WTC11 (cell line): ENCODE results near the gene ESPN. TPM values are rescaled to one million over a fixed set of nuclear protein-coding genes. Genes with fewer than 3 reads are reported as not detected.
A peak's percentile ranks its signal among the peaks of the same experiment; 100 is the strongest.

Experiments
- ATAC-seq: fragments of 200-7000 bp; cut with Tn5 transposase; 2 replicates; pipeline ENCODE4 v1.10.0; 2021; ENCODE audit warnings: mild to moderate bottlenecking, moderate library complexity
- CTCF ChIA-PET: fragments of 300-600 bp; sonication (Branson Sonifier 250); formaldehyde crosslinking; loops from one replicate; lab custom pipeline; 2021; ENCODE audit warnings: antibody characterized with exemption; lab: Charles Lee
- POLR2A ChIA-PET: fragments of 350-600 bp; sonication (Branson Sonifier 250); formaldehyde crosslinking; loops from one replicate; lab custom pipeline; 2021; ENCODE audit warnings: antibody characterized with exemption; lab: Charles Lee
- DNase-seq: peaks from one replicate; pipeline ENCODE4 v3.0.0; 2021; ENCODE audit warnings: low spot score
- H3K27ac Mint-ChIP-seq: 2 replicates; pipeline ENCODE4 v1.8.0; 2021; ENCODE audit warnings: mixed read lengths
- H3K27me3 Mint-ChIP-seq: 2 replicates; pipeline ENCODE4 v1.8.0; 2021; ENCODE audit warnings: low read depth, mild to moderate bottlenecking, moderate library complexity, mixed read lengths
- H3K36me3 Mint-ChIP-seq: 2 replicates; pipeline ENCODE4 v1.8.0; 2021; ENCODE audit warnings: mixed read lengths
- H3K4me1 Mint-ChIP-seq: 2 replicates; pipeline ENCODE4 v1.8.0; 2022; ENCODE audit warnings: mixed read lengths
- H3K4me3 Mint-ChIP-seq: 2 replicates; pipeline ENCODE4 v1.8.0; 2021; ENCODE audit warnings: mild to moderate bottlenecking, moderate library complexity, mixed read lengths
- H3K9me3 Mint-ChIP-seq: 2 replicates; pipeline ENCODE4 v1.8.0; 2021; ENCODE audit warnings: mixed read lengths
- ATF2 ChIP-seq: sonication (generic); formaldehyde crosslinking; IDR thresholded peaks from 2 replicates; pipeline ENCODE4 v1.8.1; 2022; ENCODE audit warnings: low read depth, missing genetic modification reagents, borderline replicate concordance
- FOXP1 ChIP-seq: sonication (generic); formaldehyde crosslinking; IDR thresholded peaks from 2 replicates; pipeline ENCODE4 v1.8.0; 2022; ENCODE audit warnings: missing genetic modification reagents, mild to moderate bottlenecking, moderate library complexity, borderline replicate concordance
- GTF2I ChIP-seq: fragments of 250-450 bp; sonication (Bioruptor Pico); conservative IDR thresholded peaks from 2 replicates; pipeline ENCODE4 v1.4.0; 2021; ENCODE audit warnings: mild to moderate bottlenecking
- IRF2 ChIP-seq: sonication (generic); formaldehyde crosslinking; IDR thresholded peaks from 2 replicates; pipeline ENCODE4 v1.8.0; 2022; ENCODE audit warnings: low read depth, missing genetic modification reagents, borderline replicate concordance
- MYBL2 ChIP-seq: sonication (generic); formaldehyde crosslinking; IDR thresholded peaks from 2 replicates; pipeline ENCODE4 v1.8.1; 2023; ENCODE audit warnings: mild to moderate bottlenecking, moderate library complexity, missing genetic modification reagents
- NFE2L1 ChIP-seq: sonication (generic); formaldehyde crosslinking; IDR thresholded peaks from 2 replicates; pipeline ENCODE4 v1.8.1; 2023; ENCODE audit warnings: missing genetic modification reagents
- NR2C2 ChIP-seq: sonication (generic); formaldehyde crosslinking; IDR thresholded peaks from 2 replicates; pipeline ENCODE4 v1.8.0; 2022; ENCODE audit warnings: mild to moderate bottlenecking, missing genetic modification reagents
- NR3C1 ChIP-seq: sonication (generic); formaldehyde crosslinking; conservative IDR thresholded peaks from 2 replicates; pipeline ENCODE4 v1.8.1; 2023; ENCODE audit warnings: low read depth, mild to moderate bottlenecking, missing genetic modification reagents
- OVOL2 ChIP-seq: fragments of 250-450 bp; sonication (Bioruptor Pico); IDR thresholded peaks from 2 replicates; pipeline ENCODE4 v1.9.0; 2021; ENCODE audit warnings: mild to moderate bottlenecking, borderline replicate concordance
- TCF7 ChIP-seq: sonication (generic); formaldehyde crosslinking; IDR thresholded peaks from 2 replicates; pipeline ENCODE4 v1.8.0; 2022; ENCODE audit warnings: mild to moderate bottlenecking, low read depth, missing genetic modification reagents, moderate library complexity
- TEAD1 ChIP-seq: sonication (generic); formaldehyde crosslinking; IDR thresholded peaks from 2 replicates; pipeline ENCODE4 v1.8.0; 2022; ENCODE audit warnings: mild to moderate bottlenecking, missing genetic modification reagents
- ZNF121 ChIP-seq: sonication (generic); formaldehyde crosslinking; IDR thresholded peaks from 2 replicates; pipeline ENCODE4 v1.8.0; 2023; ENCODE audit warnings: missing genetic modification reagents
- ZSCAN18 ChIP-seq: fragments of 250-450 bp; sonication (Bioruptor Pico); IDR thresholded peaks from 2 replicates; pipeline ENCODE4 v2.1.2; 2022; ENCODE audit warnings: mild to moderate bottlenecking, moderate library complexity
- total RNA-seq: library from RNA; stranded (reverse); gene quantifications from 3 replicates; pipeline ENCODE4 v1.2.3, GENCODE V29; 2021
- TF ChIP-seq, protein P1 (sequence below): sonication (generic); formaldehyde crosslinking; IDR thresholded peaks from 2 replicates; pipeline ENCODE4 v1.8.0; 2023; ENCODE audit warnings: missing genetic modification reagents, mild to moderate bottlenecking, borderline replicate concordance
- TF ChIP-seq, protein P2 (sequence below): fragments of 250-450 bp; sonication (Bioruptor Pico); IDR thresholded peaks from 2 replicates; pipeline ENCODE4 v1.9.0; 2021; ENCODE audit warnings: mild to moderate bottlenecking
- TF ChIP-seq, protein P3 (sequence below): sonication (generic); formaldehyde crosslinking; IDR thresholded peaks from 2 replicates; pipeline ENCODE4 v1.8.0; 2022; ENCODE audit warnings: mild to moderate bottlenecking, missing genetic modification reagents
- TF ChIP-seq, protein P4 (sequence below): sonication (generic); formaldehyde crosslinking; IDR thresholded peaks from 2 replicates; pipeline ENCODE4 v1.8.1; 2022; ENCODE audit warnings: mild to moderate bottlenecking, moderate library complexity, missing genetic modification reagents
- TF ChIP-seq, protein P5 (sequence below): sonication (generic); formaldehyde crosslinking; IDR thresholded peaks from 2 replicates; pipeline ENCODE4 v1.8.1; 2022; ENCODE audit warnings: missing genetic modification reagents, borderline replicate concordance
- TF ChIP-seq, protein P6 (sequence below): sonication (generic); formaldehyde crosslinking; IDR thresholded peaks from 2 replicates; pipeline ENCODE4 v1.8.0; 2022; ENCODE audit warnings: mild to moderate bottlenecking, missing genetic modification reagents

The ESPN gene
- total RNA-seq, 1 experiment from 2014 or later = 46.1 TPM

- TF ChIP-seq, protein P1, sequence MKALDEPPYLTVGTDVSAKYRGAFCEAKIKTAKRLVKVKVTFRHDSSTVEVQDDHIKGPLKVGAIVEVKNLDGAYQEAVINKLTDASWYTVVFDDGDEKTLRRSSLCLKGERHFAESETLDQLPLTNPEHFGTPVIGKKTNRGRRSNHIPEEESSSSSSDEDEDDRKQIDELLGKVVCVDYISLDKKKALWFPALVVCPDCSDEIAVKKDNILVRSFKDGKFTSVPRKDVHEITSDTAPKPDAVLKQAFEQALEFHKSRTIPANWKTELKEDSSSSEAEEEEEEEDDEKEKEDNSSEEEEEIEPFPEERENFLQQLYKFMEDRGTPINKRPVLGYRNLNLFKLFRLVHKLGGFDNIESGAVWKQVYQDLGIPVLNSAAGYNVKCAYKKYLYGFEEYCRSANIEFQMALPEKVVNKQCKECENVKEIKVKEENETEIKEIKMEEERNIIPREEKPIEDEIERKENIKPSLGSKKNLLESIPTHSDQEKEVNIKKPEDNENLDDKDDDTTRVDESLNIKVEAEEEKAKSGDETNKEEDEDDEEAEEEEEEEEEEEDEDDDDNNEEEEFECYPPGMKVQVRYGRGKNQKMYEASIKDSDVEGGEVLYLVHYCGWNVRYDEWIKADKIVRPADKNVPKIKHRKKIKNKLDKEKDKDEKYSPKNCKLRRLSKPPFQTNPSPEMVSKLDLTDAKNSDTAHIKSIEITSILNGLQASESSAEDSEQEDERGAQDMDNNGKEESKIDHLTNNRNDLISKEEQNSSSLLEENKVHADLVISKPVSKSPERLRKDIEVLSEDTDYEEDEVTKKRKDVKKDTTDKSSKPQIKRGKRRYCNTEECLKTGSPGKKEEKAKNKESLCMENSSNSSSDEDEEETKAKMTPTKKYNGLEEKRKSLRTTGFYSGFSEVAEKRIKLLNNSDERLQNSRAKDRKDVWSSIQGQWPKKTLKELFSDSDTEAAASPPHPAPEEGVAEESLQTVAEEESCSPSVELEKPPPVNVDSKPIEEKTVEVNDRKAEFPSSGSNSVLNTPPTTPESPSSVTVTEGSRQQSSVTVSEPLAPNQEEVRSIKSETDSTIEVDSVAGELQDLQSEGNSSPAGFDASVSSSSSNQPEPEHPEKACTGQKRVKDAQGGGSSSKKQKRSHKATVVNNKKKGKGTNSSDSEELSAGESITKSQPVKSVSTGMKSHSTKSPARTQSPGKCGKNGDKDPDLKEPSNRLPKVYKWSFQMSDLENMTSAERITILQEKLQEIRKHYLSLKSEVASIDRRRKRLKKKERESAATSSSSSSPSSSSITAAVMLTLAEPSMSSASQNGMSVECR = no peak
- no peak for TF ChIP-seq NR3C1 (CRISPR knock-in tag)
- TF ChIP-seq, protein P2, sequence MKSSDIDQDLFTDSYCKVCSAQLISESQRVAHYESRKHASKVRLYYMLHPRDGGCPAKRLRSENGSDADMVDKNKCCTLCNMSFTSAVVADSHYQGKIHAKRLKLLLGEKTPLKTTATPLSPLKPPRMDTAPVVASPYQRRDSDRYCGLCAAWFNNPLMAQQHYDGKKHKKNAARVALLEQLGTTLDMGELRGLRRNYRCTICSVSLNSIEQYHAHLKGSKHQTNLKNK (CRISPR knock-in tag) = no peak
- no peak for TF ChIP-seq ATF2 (CRISPR knock-in tag)
- no peak for TF ChIP-seq FOXP1
- TF ChIP-seq GTF2I (CRISPR knock-in tag) = no peak
- TF ChIP-seq, protein P3, sequence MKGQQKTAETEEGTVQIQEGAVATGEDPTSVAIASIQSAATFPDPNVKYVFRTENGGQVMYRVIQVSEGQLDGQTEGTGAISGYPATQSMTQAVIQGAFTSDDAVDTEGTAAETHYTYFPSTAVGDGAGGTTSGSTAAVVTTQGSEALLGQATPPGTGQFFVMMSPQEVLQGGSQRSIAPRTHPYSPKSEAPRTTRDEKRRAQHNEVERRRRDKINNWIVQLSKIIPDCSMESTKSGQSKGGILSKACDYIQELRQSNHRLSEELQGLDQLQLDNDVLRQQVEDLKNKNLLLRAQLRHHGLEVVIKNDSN (CRISPR knock-in tag) = no peak
These were observed 38.5 kb downstream of the ESPN start (continued) for GRCh38 chr1:6463120-6463412.

DNA sequence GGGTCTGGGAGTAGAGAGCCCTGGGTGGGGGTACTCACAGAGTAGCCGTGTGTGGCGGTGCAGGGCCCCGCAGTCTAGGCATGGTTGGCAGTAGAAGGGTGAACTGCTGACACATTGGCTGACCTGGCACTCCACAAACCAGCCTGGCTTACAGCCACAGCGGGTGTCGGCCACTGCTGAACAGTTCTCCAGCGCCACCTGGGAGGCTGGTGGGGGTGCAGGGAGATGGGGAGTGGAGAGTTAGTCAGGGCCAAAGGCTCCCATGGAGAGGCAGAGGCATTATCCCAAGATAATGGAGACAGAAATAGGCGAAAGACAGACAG is 39.9 kb downstream of the ESPN start:
- Mint-ChIP-seq H3K9me3 (no peaks in the 10 kb centered on the region), H3K27me3 (peaks cover 2% of the 10 kb centered on the region; the same call in 1 of the 2 replicates), H3K36me3 (peaks cover 17% of the 10 kb centered on the region), H3K4me1 (peaks cover 20% of the 10 kb centered on the region), H3K27ac (peak overlapping the region; percentile 49; the same call in 1 of the 2 replicates), H3K4me3 (peak overlapping the region; percentile 13; the same call in 1 of the 2 replicates)
- ATAC-seq (no peak), DNase-seq (no peak)
- no peak for TF ChIP-seq FOXP1
- ChIA-PET POLR2A (no interaction called here), CTCF (interaction anchor here (1.0 to 2.4 kb wide), 4 partner anchors 8 to 24 kb away, joined by 3 to 19 read pairs (median 5); no protein-coding TSS in a partner anchor)

GRCh38 chr1:6464915-6465314 is 40.3 kb downstream of the ESPN start:
- Mint-ChIP-seq H3K4me3 (0 out of 2 replicates have a peak overlapping the region, but pooled peaks have one; percentile 13), H3K27ac (no peak overlapping the region), H3K4me1 (peaks cover 16% of the 10 kb centered on the region), H3K27me3 (peaks cover 2% of the 10 kb centered on the region; the same call in 1 of the 2 replicates), H3K9me3 (no peaks in the 10 kb centered on the region), H3K36me3 (peaks cover 21% of the 10 kb centered on the region)
- DNase-seq (no peak), ATAC-seq (no peak)
- CTCF ChIA-PET = interaction anchor here (1.5 to 3.8 kb wide), 3 partner anchors 9 to 19 kb away, joined by 3 to 35 read pairs (median 19); no protein-coding TSS in a partner anchor
- POLR2A ChIA-PET = no interaction called here
- TF ChIP-seq NFE2L1 (CRISPR knock-in tag) (no peak), MYBL2 (CRISPR knock-in tag) (no peak), TEAD1 (CRISPR knock-in tag) (no peak), ZNF121 (no peak), ZSCAN18 (no peak), NR2C2 (no peak), IRF2 (CRISPR knock-in tag) (no peak), TCF7 (CRISPR knock-in tag) (no peak), OVOL2 (no peak)
- TF ChIP-seq, protein P4, sequence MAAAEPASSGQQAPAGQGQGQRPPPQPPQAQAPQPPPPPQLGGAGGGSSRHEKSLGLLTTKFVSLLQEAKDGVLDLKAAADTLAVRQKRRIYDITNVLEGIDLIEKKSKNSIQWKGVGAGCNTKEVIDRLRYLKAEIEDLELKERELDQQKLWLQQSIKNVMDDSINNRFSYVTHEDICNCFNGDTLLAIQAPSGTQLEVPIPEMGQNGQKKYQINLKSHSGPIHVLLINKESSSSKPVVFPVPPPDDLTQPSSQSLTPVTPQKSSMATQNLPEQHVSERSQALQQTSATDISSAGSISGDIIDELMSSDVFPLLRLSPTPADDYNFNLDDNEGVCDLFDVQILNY (CRISPR knock-in tag) = no peak
- TF ChIP-seq, protein P5, sequence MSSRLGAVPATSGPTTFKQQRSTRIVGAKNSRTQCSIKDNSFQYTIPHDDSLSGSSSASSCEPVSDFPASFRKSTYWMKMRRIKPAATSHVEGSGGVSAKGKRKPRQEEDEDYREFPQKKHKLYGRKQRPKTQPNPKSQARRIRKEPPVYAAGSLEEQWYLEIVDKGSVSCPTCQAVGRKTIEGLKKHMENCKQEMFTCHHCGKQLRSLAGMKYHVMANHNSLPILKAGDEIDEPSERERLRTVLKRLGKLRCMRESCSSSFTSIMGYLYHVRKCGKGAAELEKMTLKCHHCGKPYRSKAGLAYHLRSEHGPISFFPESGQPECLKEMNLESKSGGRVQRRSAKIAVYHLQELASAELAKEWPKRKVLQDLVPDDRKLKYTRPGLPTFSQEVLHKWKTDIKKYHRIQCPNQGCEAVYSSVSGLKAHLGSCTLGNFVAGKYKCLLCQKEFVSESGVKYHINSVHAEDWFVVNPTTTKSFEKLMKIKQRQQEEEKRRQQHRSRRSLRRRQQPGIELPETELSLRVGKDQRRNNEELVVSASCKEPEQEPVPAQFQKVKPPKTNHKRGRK (CRISPR knock-in tag) = no peak
- TF ChIP-seq, protein P6, sequence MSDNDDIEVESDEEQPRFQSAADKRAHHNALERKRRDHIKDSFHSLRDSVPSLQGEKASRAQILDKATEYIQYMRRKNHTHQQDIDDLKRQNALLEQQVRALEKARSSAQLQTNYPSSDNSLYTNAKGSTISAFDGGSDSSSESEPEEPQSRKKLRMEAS (CRISPR knock-in tag) = no peak
